MM.1S (cell line): Measurements from ENCODE around the gene LRRC8E.

Experiments
- CTCF ChIP-seq: fragments of 300-600 bp; sonication (generic); IDR thresholded peaks from 2 replicates; pipeline ENCODE4 v1.5.1; 2016; ENCODE audit warnings: antibody characterized with exemption, low read length, mixed read lengths
- EZH2 ChIP-seq: fragments of 300-600 bp; sonication (generic); optimal IDR thresholded peaks from 2 replicates; pipeline ENCODE3; 2017; ENCODE audit warnings: low read depth, mild to moderate bottlenecking, antibody characterized with exemption, low read length, mixed read lengths

GRCh38 chr19:7897292-7897691, 9.0 kb downstream of the LRRC8E start:
- no peak for TF ChIP-seq EZH2
- TF ChIP-seq CTCF = no peak
